HG03558 (cell line): ENCODE data around the gene EHF.

Source experiments
- ATAC-seq: cut with Tn5 transposase; IDR thresholded peaks from one replicate; pipeline ENCODE4 v1.9.1; 2021; ENCODE audit warnings: moderate number of reproducible peaks; ENCODE audit not compliant: unreplicated experiment; ENCODE audit errors: extremely low read depth

Gene EHF

GRCh38 chr11:34620202-34620601 is 691 bp upstream of the EHF start:
- no peak for ATAC-seq

- ATAC-seq = no peak
Measured at GRCh38 chr11:34621876-34622275, 983 bp downstream of the EHF start.

GRCh38 chr11:34623463-34623862 is 2.6 kb downstream of the EHF start:
- no peak for ATAC-seq

GRCh38 chr11:34624069-34624468 is 3.2 kb downstream of the EHF start:
- ATAC-seq = no peak

- ATAC-seq = no peak
Measured at GRCh38 chr11:34625576-34625975, 4.7 kb downstream of the EHF start.

GRCh38 chr11:34626393-34626792 is 5.5 kb downstream of the EHF start:
- no peak for ATAC-seq

- no peak for ATAC-seq
Measured at GRCh38 chr11:34627197-34627596, 6.3 kb downstream of the EHF start.

GRCh38 chr11:34629711-34630110 is 8.8 kb downstream of the EHF start:
- ATAC-seq = no peak

- no peak for ATAC-seq
Measured at GRCh38 chr11:34630544-34630943, 9.7 kb downstream of the EHF start.

GRCh38 chr11:34631297-34631696 is 10.4 kb downstream of the EHF start:
- no peak for ATAC-seq

- no peak for ATAC-seq
Measured at GRCh38 chr11:34631737-34632104, 10.8 kb downstream of the EHF start.

- no peak for ATAC-seq
Measured at GRCh38 chr11:34632105-34632791, 11.4 kb downstream of the EHF start.

GRCh38 chr11:34633640-34633989 is 12.7 kb downstream of the EHF start:
- peak; percentile 19 for ATAC-seq

- peak; percentile 67 for ATAC-seq
Measured at GRCh38 chr11:34633990-34634693, 13.2 kb downstream of the EHF start.

GRCh38 chr11:34634694-34635062 is 13.8 kb downstream of the EHF start:
- ATAC-seq = peak; percentile 8

GRCh38 chr11:34636127-34636526 is 15.2 kb downstream of the EHF start:
- ATAC-seq = no peak

GRCh38 chr11:34637303-34637702 is 16.4 kb downstream of the EHF start:
- no peak for ATAC-seq

- no peak for ATAC-seq
Measured at GRCh38 chr11:34638897-34639296, 18.0 kb downstream of the EHF start.

GRCh38 chr11:34639545-34639944 is 18.7 kb downstream of the EHF start:
- no peak for ATAC-seq

- ATAC-seq = no peak
Measured at GRCh38 chr11:34640050-34640923, 19.4 kb downstream of the EHF start.

GRCh38 chr11:34640924-34641275 is 20.0 kb downstream of the EHF start:
- no peak for ATAC-seq
